Smooth muscle cell (in vitro differentiated cells): ENCODE results near the gene MGAT5. TPM values are rescaled to one million over a fixed set of nuclear protein-coding genes. Genes with fewer than 3 reads are reported as not detected.

Experiments used
- DNase-seq: peaks from one replicate; lab custom pipeline; 2025; ENCODE audit not compliant: unreplicated experiment; lab: John Stamatoyannopoulos, UW
- H2AFZ ChIP-seq: fragments of 200-600 bp; sonication (generic); 2 replicates; pipeline ENCODE4 v1.6.0; 2016; ENCODE audit warnings: antibody characterized with exemption, low read depth, mild to moderate bottlenecking
- H3F3A ChIP-seq: fragments of 200-600 bp; sonication (generic); 2 replicates; pipeline ENCODE4 v1.6.0; 2017; ENCODE audit warnings: antibody characterized with exemption, low read depth
- H3K27ac ChIP-seq: fragments of 200-600 bp; sonication (generic); 2 replicates; pipeline ENCODE4 v1.5.1; 2016; ENCODE audit warnings: low read depth, mild to moderate bottlenecking
- H3K27me3 ChIP-seq: fragments of 200-600 bp; sonication (generic); 2 replicates; pipeline ENCODE4 v1.6.1; 2016; ENCODE audit warnings: low read depth, mild to moderate bottlenecking
- H3K36me3 ChIP-seq: fragments of 200-600 bp; sonication (generic); 2 replicates; pipeline ENCODE4 v1.5.1; 2016; ENCODE audit warnings: low read depth
- H3K4me1 ChIP-seq: fragments of 200-600 bp; sonication (generic); 2 replicates; pipeline ENCODE4 v1.5.1; 2016; ENCODE audit warnings: low read depth
- H3K4me2 ChIP-seq: fragments of 200-600 bp; sonication (generic); 2 replicates; pipeline ENCODE4 v1.6.0; 2016; ENCODE audit warnings: mild to moderate bottlenecking
- H3K4me3 ChIP-seq: fragments of 200-600 bp; sonication (generic); 2 replicates; pipeline ENCODE4 v1.5.1; 2016; ENCODE audit warnings: mild to moderate bottlenecking
- H3K79me2 ChIP-seq: fragments of 200-600 bp; sonication (generic); 2 replicates; pipeline ENCODE4 v1.6.0; 2016; ENCODE audit warnings: low read depth, mild to moderate bottlenecking
- H3K9ac ChIP-seq: fragments of 200-600 bp; sonication (generic); 2 replicates; pipeline ENCODE4 v1.6.0; 2016; ENCODE audit warnings: low read depth
- H3K9me3 ChIP-seq: fragments of 200-600 bp; sonication (generic); replicated peaks from 2 replicates; pipeline ENCODE4 v1.5.1; 2016; ENCODE audit warnings: low read depth
- H4K20me1 ChIP-seq: fragments of 200-600 bp; sonication (generic); 2 replicates; pipeline ENCODE4 v1.6.0; 2016; ENCODE audit warnings: low read depth
- CTCF ChIP-seq: fragments of 200-600 bp; sonication (generic); IDR thresholded peaks from 2 replicates; pipeline ENCODE4 v1.5.1; 2017; ENCODE audit warnings: borderline replicate concordance, mild to moderate bottlenecking, antibody characterized with exemption; ENCODE audit not compliant: insufficient read depth, poor library complexity, severe bottlenecking
- WGBS: methylation state at CpG from one replicate; pipeline ENCODE4 v1.1.7; 2016; ENCODE audit warnings: low lambda C conversion rate; 5-methylcytosine and 5-hydroxymethylcytosine counted together
- polyA plus RNA-seq: library from polyadenylated mRNA; unstranded; fragments of >200 nt; fragmentation: Nextera tagmentation; extraction: Ambion mirVana; gene quantifications from 2 replicates; pipeline ENCODE4 v1.2.1, GENCODE V29; 2016
- total RNA-seq: library from RNA; depleted of rRNA; stranded (reverse); fragments of >200 nt; gene quantifications from 2 replicates; pipeline ENCODE4 v1.2.3, GENCODE V29; 2014

Gene MGAT5
- total and polyA plus RNA-seq, 2 experiments from 2014 or later, result 4.5 to 33.8 TPM

- Histone ChIP-seq H3K4me1 (no peaks in the 10 kb centered on the region), H4K20me1 (no peaks in the 10 kb centered on the region), H3F3A (no peaks in the 10 kb centered on the region), H3K4me3 (no peak overlapping the region), H3K4me2 (no peak overlapping the region), H2AFZ (no peak overlapping the region), H3K79me2 (no peaks in the 10 kb centered on the region), H3K9me3 (no peaks in the 10 kb centered on the region), H3K27ac (no peak overlapping the region), H3K9ac (no peak overlapping the region), H3K27me3 (no peaks in the 10 kb centered on the region), H3K36me3 (no peaks in the 10 kb centered on the region)
- 84% methylated on average over 7 of the region's 7 CpGs for whole genome bisulfite sequencing
- no peak for DNase-seq
- TF ChIP-seq CTCF, result no peak
Measured at GRCh38 chr2:134392442-134393074, 138.7 kb downstream of the MGAT5 start.

- Histone ChIP-seq H2AFZ (no peak overlapping the region), H3K27ac (no peak overlapping the region), H3F3A (no peaks in the 10 kb centered on the region), H3K27me3 (no peaks in the 10 kb centered on the region), H3K36me3 (no peaks in the 10 kb centered on the region), H4K20me1 (no peaks in the 10 kb centered on the region), H3K9ac (no peak overlapping the region), H3K4me3 (no peak overlapping the region), H3K4me1 (no peaks in the 10 kb centered on the region), H3K79me2 (no peaks in the 10 kb centered on the region), H3K9me3 (no peaks in the 10 kb centered on the region), H3K4me2 (no peak overlapping the region)
- whole genome bisulfite sequencing, result 76% methylated on average over 3 of the region's 3 CpGs
- TF ChIP-seq CTCF, result no peak
- DNase-seq, result no peak
Measured at GRCh38 chr2:134393075-134393461, 139.2 kb downstream of the MGAT5 start.

GRCh38 chr2:134395779-134396178, 141.9 kb downstream of the MGAT5 start:
- no peak overlapping the region for H2AFZ ChIP-seq
- no peaks in the 10 kb centered on the region for H3K36me3 ChIP-seq
- TF ChIP-seq CTCF, result no peak
- H3K79me2 ChIP-seq, result no peaks in the 10 kb centered on the region
- H3K27ac ChIP-seq, result no peak overlapping the region
- H3K9me3 ChIP-seq, result no peaks in the 10 kb centered on the region
- H3K9ac ChIP-seq, result no peak overlapping the region
- no peaks in the 10 kb centered on the region for H4K20me1 ChIP-seq
- no peak for DNase-seq
- no peaks in the 10 kb centered on the region for H3K27me3 ChIP-seq
- H3K4me1 ChIP-seq, result no peaks in the 10 kb centered on the region
- H3F3A ChIP-seq, result no peaks in the 10 kb centered on the region
- H3K4me3 ChIP-seq, result no peak overlapping the region
- no peak overlapping the region for H3K4me2 ChIP-seq
- WGBS, result 97% methylated on average over 1 of the region's 1 CpG

- 88% methylated on average over 6 of the region's 6 CpGs for WGBS
- Histone ChIP-seq H2AFZ (no peak overlapping the region), H3K4me1 (no peaks in the 10 kb centered on the region), H3K4me2 (no peak overlapping the region), H3K36me3 (no peaks in the 10 kb centered on the region), H3F3A (no peaks in the 10 kb centered on the region), H4K20me1 (no peaks in the 10 kb centered on the region), H3K9me3 (no peaks in the 10 kb centered on the region), H3K4me3 (no peak overlapping the region), H3K79me2 (no peaks in the 10 kb centered on the region), H3K27ac (no peak overlapping the region), H3K27me3 (no peaks in the 10 kb centered on the region), H3K9ac (no peak overlapping the region)
- TF ChIP-seq CTCF, result no peak
- no peak for DNase-seq
Measured at GRCh38 chr2:134396493-134396892, 142.6 kb downstream of the MGAT5 start.
